NCI-H446 (cell line): Measurements from ENCODE around the gene H3-3A.

Experiments
- DNase-seq, 2 experiments: peaks; one replicate each; lab custom pipeline; 2025; lab: John Stamatoyannopoulos, UW

The H3-3A gene

DNA sequence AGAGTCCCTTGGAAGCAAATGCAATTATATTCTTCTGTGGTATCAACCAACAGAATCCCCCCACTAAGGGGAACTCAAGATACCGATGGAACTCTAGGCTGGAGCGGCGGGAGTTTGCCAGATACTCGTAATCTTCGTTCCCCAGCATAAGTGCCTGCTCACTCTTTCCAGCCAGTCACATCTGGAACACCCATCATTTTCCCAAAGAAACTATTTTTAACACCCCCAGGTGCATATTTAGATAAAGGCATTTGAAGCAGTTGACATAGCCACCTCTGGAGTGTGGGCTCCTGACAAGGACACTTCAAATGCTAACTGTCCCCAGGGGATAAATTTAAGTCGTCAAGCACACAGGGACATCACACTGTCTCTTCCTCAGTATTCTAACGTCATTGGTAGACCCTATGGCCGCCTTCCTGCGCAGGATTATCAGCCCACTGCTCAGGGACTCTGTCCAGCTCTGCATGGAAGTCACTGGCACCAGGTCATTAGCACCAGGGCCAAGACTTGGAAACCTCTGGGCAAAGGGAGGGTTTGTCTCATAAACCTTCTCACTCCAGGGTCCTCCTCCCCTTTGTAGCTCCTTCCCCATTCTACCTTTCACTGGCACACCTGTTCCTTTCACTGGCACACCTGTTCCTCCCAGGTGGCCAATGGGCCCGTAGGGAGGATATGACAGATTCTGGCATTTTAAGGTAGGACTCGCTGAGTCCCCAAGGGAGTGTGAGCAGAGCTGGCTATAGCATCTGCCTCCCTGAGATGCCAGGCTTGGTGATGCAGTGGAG lies 48.8 kb downstream of the H3-3A start:
- DNase-seq, result no peak

GRCh38 chr1:226111883-226112261 lies 49.4 kb downstream of the H3-3A start:
- no peak for DNase-seq

GRCh38 chr1:226112626-226113025 lies 50.1 kb downstream of the H3-3A start:
- no peak for DNase-seq

DNA sequence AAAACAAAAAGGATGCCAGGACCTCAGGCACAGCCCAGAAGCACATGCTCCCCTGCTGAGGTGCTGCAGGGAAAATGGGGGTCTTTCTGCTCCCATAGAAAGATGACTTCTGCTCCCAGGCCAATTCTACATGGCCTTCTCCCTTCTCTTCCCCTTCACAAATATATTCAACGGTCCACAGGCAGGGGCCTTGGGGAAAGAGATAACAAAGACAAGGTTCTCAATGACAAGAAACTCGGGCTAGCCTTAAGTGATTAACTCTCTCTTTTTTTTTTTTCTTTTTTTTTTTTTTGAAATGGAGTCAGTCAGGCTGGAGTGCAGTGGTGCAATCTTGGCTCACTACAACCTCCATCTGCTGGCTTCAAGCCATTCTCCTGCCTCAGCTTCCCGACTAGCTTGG lies 54.2 kb downstream of the H3-3A start:
- no peak for DNase-seq

GRCh38 chr1:226117330-226117729 lies 54.8 kb downstream of the H3-3A start:
- DNase-seq, result no peak

DNA sequence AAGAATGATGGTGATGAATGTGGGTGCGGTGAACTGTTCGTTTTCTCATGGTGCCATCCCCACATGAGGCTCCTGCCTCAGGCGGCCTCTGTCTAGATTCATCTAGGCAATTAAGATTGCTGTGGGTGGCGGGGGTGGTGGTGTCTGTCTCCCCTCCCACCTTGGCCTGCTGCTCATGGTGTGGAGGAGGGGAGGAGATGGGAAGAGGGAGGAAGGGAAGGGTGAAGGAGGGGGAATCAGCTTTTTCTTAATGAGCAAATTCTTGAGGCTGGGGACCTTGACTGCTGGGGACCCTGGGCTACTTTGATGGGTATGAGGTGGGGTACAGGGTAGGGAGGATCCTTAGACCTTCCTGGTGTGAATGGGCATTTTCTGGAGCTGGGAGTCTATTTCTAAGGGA lies 55.8 kb downstream of the H3-3A start:
- no peak for DNase-seq

DNA sequence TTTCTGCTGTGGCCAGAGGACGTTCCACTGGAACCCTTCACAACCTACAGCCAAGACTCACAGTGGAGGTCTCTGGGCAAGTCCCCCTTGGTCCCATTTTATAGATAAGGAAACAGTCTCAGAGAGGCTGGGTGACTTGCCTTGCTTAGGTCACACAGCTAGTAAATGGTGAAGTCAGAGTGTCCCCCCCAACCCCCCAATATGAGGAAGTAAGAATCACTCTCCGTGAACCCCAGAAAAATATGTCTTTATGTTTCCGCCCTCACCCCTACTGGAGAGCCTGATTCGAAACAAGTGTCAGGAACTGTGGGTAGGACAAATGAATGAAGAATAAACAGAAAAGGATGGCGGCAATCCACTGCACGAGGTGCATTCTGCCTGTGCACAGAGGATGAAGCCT lies 56.7 kb downstream of the H3-3A start:
- no peak for DNase-seq

DNA sequence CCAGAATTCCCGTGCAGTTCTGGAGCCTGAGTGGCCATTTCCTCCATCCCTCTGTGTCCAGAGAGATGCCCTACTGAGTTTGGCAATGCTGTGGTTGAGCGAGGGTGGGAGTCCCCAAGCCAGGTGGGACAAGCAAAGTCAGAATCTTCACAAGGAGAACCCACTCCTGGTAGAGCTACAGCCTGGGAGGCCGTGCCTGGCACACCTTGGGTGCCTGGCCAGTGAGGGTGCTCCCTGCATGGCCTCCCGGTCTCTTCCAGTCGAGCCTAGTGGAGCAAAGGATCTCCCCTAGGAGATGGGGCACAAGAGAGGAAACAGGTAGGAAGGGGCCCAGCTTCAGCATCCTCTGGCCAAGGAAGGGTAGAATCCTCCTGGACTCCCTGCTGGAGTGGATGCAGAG lies 57.9 kb downstream of the H3-3A start:
- DNase-seq, result no peak

GRCh38 chr1:226121049-226121586 lies 58.6 kb downstream of the H3-3A start:
- DNase-seq, result no peak
